Measurements from ENCODE around the gene FAM221B.

The FAM221B gene

GRCh38 chr9:35828716-35829083, at the start of gene FAM221B:
TSS of gene FAM221B (minus strand) at chr9:35828732. CDS start at chr9:35826161, 2,571 bp downstream.
- no peak for DNase-seq

GRCh38 chr9:35872505-35872904, 44.0 kb upstream of the FAM221B start:
- DNase-seq = no peak

DNA sequence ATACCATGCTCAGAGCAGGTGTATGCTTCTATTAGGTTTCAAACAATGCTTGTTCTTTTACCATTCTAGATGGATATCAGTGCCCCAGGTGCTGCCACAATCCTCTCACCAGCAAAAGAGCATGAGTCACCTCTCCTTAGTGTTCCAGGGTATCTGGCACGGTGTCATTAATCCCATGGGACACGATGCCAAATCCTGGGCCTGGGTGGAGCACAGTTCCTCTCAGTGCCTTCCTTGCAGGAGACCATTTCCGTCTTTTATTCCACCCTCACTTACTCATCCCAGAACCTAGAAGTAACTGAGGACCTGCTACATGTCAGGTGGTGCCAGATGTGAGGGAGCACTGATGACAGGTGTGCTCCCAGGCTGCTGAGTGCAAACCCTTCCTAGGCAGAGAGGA, 43.0 kb upstream of the FAM221B start:
- DNase-seq = no peak

DNA sequence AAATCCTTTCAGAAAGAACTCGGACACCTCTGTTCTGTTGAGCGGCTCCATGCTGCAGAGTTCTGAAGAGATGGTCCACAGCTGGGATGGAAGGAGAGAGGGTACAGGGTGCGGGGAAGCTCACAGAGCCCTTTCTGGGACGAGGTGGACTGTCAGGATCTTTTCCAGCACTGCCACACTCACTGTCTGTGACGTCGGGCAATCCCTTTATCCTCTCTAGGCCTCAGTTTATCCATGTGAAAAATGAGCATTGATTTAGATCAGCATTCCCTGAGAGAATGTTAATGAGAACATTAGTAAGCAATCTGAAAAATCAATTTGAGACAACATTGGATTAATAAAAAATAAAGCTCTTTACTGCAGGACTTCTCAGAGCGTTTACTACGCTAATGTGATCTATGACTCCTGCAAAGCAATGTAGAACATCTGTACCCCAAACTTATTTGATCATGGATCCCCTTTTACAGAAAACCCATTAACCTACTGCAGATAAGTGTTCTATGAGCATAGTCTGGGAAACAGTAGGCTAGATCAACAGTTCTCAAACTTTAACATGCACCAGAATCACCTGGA, 41.9 kb upstream of the FAM221B start, which contains the start of gene OR13J1:
TSS of gene OR13J1 (minus strand) at position 51 of the 573 bp plus-strand sequence. CDS start at position 51, 0 bp downstream.
- no peak for DNase-seq

DNA sequence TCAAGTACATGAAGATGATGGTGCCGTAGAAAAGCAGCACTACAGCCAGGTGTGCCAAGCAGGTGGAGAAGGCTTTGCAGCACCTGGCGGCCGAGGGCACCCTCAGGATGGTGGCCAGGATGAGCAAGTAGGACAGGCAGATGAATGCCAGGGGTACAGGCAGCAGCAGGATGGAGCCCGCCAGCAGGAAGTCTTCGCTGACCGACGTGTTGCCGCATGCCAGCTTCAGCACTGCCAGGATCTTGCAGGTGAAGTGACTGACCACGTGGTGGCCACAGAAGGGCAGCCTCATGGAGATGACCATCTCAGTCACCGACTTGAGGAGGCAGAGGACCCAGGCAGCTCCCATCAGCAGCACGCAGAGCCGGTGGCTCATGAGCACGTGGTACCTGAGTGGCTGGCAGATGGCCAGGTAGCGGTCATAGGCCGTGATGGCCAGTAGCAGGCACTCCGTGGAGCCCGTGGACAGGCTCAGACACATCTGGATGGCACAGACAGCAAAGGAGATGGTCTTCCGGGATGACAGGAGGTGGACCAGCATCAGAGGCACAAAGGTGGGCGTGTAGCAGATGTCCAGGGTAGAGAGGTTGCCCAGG, 41.2 kb upstream of the FAM221B start:
- DNase-seq = no peak

GRCh38 chr9:35868933-35869332, 40.4 kb upstream of the FAM221B start:
- DNase-seq = no peak

- DNase-seq = no peak
These were observed 39.0 kb upstream of the FAM221B start for GRCh38 chr9:35867538-35867937.

GRCh38 chr9:35864695-35865255, 36.2 kb upstream of the FAM221B start:
- DNase-seq = no peak

GRCh38 chr9:35863583-35863982, 35.1 kb upstream of the FAM221B start:
- no peak for DNase-seq

- DNase-seq = no peak
These were observed 33.8 kb upstream of the FAM221B start for GRCh38 chr9:35862328-35862727.

DNA sequence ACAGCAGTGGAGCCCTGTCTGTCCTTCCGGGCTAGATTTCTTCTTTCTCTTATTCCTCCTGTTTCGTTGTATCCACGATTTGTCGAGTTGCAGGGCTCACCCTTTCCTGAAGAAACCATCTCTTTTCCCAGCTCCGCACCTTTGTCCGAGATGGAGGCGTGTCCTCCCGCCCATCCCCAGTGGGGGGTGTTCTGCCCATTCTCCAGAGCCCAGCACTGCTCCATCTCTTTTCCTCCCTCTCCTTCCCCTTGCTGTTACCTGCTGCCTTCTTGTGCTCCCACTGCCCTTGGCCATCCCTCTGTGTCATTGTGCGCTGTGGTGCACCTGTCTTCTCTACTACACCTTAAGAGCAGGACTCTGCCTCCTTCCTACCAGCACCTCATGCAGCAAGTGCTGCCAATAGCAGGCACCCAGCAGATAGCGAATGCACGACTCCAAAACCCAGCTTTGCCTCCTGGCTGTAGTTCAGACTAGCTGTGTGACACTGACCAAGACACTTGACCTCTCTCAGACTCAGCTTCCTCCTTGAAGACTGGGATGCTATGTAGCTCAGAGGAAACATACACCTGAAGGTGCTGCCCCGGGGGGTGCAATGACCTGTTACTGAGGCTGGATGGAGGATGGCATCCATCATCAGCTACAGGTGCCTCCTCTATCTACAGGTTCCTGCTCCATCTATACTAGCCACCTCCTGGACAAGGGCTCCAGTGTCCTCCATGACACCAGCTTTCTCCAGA, 32.8 kb upstream of the FAM221B start:
- no peak for DNase-seq

DNA sequence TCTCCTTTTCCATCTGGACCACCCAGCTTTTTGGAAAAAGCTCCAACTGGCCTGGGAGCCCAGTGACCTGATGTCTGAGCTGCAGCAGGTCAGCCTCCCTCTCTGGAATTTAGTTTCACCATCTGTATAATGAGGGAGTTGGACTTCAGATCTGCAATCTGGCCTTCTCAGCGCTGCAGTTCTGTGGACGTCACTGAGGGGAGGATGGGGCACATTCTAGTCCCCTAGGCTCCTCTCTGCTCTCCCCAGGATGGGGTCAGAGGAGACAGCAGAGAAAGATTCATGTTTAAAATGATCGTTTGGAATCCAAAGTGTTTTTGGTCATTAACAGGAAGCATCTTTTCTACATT, 31.4 kb upstream of the FAM221B start:
- no peak for DNase-seq

GRCh38 chr9:35859310-35859989, 30.9 kb upstream of the FAM221B start:
- DNase-seq = no peak

DNA sequence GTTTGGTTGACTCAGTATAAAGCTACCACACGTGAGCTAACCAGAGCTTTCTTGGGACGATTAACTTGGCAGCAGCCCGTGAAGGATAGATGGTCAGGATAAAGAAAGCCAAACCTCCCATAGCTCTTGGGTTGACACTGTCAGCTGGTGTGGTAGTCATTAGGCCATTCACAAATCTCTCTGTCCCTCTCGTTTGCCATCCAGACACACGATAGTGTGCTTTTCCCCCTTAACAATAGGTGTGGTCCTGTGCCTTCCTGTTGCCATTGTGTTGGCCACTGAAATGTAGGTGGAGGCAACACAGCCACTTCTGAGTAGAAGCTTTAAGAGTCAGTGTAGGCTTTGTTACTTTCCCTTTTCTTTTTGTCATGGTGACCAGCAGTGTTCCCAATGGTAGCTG, 29.9 kb upstream of the FAM221B start:
- DNase-seq = no peak

GRCh38 chr9:35856882-35857281, 28.4 kb upstream of the FAM221B start:
- DNase-seq = no peak

DNA sequence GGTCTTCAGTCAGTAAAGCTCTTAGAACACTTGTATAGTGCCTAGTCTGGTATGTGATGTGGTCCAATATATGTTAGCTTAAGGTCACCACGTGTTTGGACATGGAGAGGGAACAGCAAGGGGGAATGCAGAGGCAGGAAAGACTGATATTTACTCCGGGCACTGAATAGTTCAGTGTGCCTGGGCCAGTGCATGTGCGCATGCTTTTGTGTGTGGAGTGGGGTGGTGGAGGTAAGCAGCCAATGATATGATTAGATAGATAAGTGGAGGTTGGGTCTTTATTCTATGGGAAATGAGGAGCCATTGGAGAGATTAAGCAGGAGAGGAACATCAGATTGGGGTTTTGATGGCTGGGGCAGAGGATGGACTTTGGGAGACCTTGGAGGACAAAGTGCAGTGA, 27.7 kb upstream of the FAM221B start:
- no peak for DNase-seq

DNA sequence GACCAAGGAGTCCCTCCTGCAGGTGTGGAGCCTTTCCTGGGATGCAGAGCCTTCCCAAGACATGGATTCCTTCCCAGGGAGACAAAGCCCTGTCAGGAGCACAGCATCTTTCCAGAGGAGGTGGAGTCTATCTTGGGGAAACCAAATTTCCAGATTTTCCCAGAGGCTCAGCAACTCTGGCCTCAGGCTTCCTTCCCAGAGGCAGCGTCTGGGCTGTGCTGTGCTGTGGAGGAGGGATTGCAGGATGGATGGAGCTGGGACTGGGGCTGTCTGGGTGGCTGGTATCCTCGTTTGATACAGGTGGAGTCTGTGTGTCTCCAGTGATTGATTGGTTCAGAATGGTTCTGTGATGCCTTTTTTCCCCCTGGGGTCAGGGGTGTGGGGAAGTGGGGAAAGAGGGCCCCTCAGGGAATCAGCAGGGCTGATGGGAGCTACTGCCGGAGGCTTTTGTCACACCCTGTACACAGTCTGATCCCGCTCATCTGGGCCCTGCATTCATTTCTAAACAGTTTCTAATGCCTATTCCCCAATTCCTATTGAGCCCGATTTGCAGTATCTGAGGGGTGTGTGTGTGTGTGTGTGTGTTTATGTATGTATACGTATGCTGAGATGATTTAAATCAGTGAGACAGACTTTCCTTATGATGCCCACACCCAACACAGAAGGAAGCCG, 25.7 kb upstream of the FAM221B start:
- no peak for DNase-seq

DNA sequence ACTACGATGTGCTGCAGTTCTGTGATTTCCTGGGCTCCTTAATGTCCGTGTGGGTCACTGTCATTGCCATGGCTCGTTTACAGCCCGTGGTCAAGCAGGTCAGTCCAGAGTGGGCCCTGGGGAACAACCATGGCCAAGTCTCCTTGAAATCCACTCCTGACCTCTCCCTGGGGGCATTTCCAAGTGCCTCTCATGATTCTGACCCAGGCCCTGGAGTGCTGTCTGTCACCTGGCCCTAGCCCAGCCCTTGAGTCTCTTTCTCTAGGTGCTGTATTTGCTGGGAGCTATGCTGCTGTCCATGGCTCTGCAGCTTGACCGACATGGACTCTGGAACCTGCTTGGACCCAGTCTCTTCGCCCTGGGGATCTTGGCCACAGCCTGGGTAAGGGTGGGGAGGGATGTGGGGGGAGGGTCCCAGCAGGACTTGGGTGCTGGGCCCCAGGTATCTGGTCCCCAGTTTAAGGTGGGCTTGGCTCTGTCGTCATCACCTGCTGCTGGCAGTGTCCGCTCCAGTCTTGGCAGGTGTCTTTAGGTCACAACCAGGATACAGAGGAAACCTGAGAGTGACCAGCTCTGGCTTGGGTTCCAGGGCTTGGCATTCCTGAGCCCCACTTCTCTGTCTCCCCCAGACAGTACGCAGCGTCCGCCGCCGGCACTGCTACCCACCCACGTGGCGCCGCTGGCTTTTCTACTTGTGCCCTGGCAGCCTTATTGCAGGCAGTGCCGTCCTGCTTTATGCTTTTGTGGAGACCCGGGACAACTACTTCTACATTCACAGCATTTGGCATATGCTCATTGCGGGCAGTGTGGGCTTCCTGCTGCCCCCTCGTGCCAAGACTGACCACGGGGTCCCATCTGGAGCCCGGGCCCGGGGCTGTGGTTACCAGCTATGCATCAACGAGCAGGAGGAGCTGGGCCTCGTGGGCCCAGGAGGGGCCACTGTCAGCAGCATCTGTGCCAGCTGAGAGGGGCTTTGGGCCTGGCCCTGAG, 24.6 kb upstream of the FAM221B start:
- no peak for DNase-seq

GRCh38 chr9:35852267-35852815, 23.8 kb upstream of the FAM221B start:
- no peak for DNase-seq

DNA sequence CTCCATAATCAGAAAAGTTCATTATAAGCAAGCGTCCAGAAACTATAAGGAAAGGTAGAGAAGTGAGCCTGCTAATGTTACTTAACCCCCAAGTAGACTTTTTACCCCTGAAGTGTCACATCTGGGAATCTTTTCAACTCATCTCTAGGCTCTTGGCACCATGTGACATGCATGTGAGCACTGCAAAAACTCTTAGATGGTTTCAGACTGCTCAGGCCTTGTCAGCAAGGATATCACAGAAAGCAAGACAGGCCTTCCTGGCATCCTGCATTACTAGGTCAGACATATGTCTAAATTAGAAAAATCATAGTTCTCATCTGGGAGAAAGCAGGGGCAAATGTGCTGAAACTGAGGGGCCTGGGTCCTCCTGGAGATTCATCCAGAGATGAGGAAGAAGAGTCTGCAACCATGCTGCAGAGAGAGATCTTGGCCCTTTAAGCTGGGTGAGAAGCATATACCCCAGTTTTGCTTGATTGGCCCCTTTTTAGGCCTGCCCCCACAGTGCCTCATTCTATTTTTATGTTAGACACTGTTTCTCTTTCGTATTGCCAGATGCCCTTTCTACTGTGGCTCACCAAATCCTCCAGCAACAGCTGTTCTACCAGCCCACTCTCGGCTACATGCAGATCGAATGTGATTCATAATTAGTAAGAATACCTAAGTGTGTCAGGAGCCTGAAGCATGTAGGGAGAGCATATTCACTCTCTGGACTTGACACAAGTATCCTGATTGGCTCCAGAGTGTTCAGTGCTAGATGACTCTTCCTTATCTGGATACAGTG, 19.4 kb upstream of the FAM221B start:
- DNase-seq = no peak
